ENCODE results near the gene ABCB6.
"Not testable (repeated sequence)": the region's sequence is repeated elsewhere in the genome, so short reads cannot be mapped to it uniquely, and the experiment has no call there.

Gene ABCB6

DNA sequence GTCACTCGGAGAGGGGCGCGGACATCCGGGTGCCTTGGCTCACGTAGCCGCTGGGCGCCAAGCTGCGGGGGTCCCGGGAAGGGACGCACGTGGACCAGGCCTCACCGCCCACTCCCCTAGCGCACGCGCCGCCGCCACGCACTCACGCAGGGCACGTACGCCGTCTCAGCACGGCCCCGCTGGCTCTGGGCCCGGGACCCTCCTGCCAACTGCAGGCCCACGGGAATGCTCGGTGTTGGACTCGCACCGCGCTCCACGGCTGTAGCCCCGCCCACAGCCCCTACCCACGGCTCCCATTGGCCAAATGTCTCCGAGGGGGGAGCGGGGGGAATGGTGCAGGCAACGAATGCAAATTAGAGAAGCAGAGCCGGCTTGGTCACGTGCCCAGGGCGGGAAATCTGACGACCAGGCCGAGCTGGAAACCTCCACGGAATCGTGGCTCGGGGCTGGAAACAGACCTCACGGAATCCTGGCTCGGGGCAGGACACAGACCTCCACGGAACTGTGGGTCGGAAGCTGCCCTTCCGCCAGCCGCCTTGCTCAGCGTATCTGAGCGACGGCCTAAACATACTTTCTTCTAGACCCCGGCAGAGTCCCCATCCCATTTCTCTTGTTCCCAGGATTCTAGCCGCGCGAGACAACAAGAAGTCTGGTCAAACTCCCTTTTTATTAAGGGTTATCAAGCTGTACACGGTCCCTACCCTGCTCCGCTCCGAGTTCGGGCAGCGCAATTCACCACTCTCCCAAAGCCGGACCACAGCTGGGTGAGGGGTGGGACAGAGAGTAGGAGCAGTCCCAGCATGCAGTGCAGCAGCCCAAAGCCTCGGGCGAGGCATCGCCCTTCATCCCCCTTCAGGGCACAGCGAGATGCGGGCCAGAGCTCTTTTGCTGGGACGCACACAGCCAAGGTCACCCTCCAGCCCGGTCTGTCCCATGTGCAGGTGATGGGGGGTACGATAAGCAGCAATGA lies at the start of gene ABCB6:
TSS of gene ABCB6 (minus strand) at position 227 of the 970 bp plus-strand sequence. CDS start 285 bp downstream, outside the sequence.
- DNase-seq (ENCODE audit: low spot score), result peak; percentile 94

GRCh38 chr2:219268294-219268693 lies 49.5 kb upstream of the ABCB6 start:
- no peak for DNase-seq (ENCODE audit: low spot score)

GRCh38 chr2:219266886-219267285 lies 48.1 kb upstream of the ABCB6 start:
- DNase-seq (ENCODE audit: low spot score), result no peak

GRCh38 chr2:219266232-219266631 lies 47.5 kb upstream of the ABCB6 start:
- DNase-seq (ENCODE audit: low spot score), result no peak

- no peak for DNase-seq (ENCODE audit: low spot score)
These were observed 42.5 kb upstream of the ABCB6 start for GRCh38 chr2:219261024-219261855.

GRCh38 chr2:219258942-219259341 lies 40.2 kb upstream of the ABCB6 start:
- not testable (repeated sequence) for DNase-seq (ENCODE audit: low spot score)

DNA sequence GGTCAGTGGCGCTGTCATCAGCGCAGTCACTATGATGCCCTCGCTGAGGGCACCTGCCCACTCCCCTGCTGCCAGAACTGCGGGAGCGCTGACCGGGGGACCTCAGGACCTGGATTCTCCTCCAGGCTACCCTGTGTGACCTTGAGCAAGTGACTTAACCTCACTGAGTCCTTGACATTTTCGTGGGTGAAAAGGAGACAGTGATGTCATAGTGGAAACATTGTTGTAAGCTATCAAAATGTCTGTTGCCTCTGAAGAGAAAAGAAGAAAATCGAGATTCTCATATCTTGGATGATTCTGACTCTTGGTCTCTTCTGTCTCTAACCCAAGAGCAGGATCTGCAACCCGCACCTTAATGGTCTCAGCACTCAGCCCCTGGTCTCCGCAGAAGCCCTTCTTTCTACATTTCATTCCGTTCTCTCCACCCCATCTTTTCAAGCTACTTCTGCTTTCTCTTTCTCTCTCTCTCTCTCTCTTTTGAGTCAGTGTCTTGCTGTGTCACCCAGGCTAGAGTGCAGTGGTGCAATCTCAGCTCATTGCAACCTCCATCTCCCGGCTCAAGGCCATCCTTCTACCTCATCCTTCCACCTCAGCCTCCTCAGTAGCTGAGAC lies 35.9 kb upstream of the ABCB6 start:
- no peak for DNase-seq (ENCODE audit: low spot score)

GRCh38 chr2:219253753-219254589 lies 35.2 kb upstream of the ABCB6 start, which contains the start of gene TUBA4A:
TUBA4A (minus strand) TSS chr2:219253918; CDS start chr2:219253858, 60 bp downstream.
- no peak for DNase-seq (ENCODE audit: low spot score)

DNA sequence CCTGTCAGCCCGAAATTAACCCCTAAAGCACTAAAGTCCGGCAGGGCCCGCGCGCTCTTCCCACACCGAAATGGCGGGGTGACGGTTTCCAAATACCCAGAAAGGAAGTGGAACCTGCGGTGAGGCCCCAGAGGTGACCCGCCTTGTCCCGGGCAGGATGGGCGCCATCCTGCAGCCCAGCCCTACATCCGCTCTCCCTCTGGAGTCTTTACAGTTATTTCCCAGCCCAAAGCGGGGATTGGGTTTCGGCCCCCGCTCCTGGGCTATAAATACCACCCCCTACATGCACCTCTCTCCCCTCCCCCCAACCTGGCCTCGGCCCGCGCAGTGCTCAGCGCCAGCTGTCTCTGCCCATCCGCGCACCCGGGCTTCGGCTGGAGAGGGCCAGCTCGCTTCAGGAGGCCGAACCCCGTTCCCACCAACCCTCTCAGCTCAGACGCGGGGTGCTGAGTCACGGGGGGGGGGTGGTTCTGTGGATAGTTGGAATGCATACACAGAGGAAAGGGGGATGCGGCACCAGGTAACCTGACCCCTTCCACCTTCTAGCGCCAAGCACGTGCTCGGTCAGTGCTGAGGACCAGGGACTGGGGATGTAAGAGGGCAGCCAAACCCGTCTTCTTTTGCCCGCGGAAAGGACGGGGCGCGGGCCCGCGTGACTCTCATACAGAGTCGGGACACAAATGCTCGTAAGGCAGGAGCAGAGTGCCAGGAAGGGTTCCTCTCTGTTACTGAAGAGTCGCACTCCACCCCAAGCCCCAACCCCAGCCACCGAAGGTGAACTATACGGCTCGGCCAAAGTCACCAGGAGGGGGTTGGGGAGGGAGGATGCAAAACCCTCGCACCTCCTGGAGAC lies 34.4 kb upstream of the ABCB6 start, which contains the start of gene TUBA4B:
TSS of gene TUBA4B (plus strand) at position 344 of the 853 bp plus-strand sequence. CDS start at position 509, 165 bp downstream.
- DNase-seq (ENCODE audit: low spot score), result no peak

GRCh38 chr2:219252570-219252899 lies 33.8 kb upstream of the ABCB6 start:
- DNase-seq (ENCODE audit: low spot score), result no peak

DNA sequence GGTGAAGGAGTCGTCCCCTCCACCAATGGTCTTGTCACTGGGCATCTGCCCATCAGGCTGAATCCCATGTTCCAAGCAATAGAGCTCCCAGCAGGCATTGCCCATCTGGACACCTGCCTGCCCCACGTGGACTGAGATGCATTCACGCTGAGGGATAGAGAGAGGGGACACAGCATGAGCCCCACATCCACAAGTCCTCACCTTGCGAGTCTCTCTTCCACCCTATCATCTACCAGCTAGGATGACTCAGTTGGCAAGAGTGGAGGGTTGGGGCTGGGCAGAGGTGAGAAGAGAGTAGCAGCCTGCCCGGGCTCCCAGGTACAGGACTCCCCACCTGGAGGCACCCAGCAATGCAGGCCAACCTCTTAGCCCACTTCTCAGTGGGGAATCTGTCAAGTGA lies 33.3 kb upstream of the ABCB6 start:
- no peak for DNase-seq (ENCODE audit: low spot score)

GRCh38 chr2:219251656-219252055 lies 32.9 kb upstream of the ABCB6 start:
- no peak for DNase-seq (ENCODE audit: low spot score)

GRCh38 chr2:219250049-219250781 lies 31.5 kb upstream of the ABCB6 start:
- DNase-seq (ENCODE audit: low spot score), result no peak

DNA sequence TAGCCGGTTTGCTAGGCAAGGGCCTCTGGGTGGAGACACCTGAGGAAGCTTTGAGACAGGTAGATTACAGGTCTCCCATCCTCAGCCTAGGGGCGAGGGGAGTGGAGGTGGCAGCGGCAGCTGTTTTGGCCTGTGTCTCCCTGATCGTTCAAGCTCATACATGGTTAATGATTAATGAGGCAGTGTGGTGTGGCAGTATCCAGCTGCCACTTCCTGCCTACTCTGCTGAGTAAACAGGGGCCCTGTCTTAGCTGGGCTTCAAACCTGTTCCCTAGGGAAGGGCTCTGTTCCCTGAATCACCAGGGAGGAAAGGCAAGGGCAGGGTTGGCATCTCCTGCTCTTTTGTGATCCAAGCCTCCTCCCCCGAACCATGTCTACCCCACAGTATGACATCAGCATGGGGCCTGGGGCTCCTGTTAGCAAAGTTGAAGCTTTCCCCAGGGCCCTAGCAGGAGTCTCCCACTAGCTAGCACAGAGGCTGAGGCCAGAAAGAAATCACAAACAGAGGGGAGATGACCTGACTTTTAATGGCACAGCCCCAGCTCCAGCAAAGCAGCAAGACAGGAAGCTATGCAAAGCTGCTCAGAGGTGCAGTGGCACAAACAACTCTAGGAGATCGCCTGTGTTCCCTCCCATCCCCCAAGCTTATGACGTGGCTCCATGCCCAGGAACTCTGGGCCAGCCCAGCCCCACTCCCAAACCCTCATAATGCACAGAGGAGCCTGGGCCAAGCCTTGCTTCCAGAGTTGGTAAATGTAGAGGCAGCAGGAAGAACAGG lies 30.6 kb upstream of the ABCB6 start:
- peak; percentile 64 for DNase-seq (ENCODE audit: low spot score)

GRCh38 chr2:219248845-219249202 lies 30.1 kb upstream of the ABCB6 start:
- DNase-seq (ENCODE audit: low spot score), result no peak

DNA sequence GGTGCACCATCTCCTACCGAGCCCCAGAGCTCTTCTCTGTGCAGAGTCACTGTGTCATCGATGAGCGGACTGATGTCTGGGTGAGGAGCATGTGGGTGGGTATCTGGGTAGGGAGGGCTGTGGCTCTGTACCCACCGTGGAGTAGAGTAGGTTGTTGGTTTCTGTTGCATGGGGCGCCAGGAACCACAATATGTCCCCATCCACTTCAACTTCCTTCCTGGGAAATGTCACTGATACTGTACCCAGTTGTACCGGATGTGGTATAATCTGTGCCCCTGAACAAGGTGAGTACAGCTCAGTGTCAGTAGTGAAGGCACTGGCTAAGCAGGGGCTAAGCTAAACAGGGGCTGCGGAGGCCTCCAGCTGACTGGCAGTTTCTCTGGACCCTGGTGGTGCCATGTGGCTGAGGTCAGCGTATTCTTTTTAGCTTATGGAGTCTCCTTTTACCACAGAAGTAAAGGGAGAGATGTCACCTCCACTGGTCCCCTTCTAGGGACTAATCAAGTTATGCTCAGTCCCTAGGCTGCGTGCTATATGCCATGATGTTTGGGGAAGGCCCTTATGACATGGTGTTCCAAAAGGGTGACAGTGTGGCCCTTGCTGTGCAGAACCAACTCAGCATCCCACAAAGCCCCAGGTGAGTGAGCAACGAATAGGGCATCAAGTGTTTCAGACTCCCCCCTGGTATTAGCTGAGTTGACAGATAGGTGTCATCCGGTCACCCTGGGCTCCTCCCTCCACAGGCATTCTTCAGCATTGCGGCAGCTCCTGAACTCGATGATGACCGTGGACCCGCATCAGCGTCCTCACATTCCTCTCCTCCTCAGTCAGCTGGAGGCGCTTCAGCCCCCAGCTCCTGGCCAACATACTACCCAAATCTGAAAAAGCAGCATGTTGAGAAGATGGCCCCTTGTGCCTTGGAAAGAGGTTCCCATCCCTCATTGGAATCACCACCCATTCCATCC lies 29.2 kb upstream of the ABCB6 start:
- DNase-seq (ENCODE audit: low spot score), result no peak

DNA sequence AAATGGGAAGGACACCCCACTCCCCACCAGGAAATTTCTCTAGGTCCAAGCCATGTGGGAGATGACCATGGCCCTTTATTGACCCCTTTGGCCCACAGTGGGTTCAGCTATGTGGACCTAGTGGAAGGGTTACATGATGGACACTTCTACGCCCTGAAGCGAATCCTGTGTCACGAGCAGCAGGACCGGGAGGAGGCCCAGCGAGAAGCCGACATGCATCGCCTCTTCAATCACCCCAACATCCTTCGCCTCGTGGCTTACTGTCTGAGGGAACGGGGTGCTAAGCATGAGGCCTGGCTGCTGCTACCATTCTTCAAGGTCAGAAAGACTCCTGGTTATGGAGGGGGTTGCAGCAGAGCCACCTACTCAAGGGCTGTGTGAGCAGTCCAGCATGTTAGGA lies 27.8 kb upstream of the ABCB6 start:
- no peak for DNase-seq (ENCODE audit: low spot score)

DNA sequence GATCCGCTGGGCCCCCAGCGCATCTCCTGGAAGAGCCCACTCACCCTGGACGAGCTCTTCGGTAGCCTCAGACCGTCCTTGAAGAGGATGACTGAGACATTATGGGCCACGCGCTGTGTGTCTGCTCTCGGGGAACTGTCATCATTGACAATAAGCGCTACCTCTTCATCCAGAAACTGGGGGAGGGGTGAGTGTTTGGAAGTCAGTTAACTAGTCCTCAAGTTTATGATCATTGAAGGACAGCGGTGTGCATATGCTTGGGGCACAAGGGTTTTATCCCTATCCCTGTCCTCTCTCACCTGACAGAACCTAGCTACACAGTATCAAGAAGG lies 27.1 kb upstream of the ABCB6 start:
- DNase-seq (ENCODE audit: low spot score), result no peak
